DMS53 treated with DMSO at 0.1 percent for 48 hours (cell line): ENCODE measurements around the gene CRLF3.
"Not testable (repeated sequence)": the region's sequence is repeated elsewhere in the genome, so short reads cannot be mapped to it uniquely, and the experiment has no call there.

ENCODE experiments used
- DNase-seq: peaks from one replicate; lab custom pipeline; 2025; ENCODE audit not compliant: unreplicated experiment; lab: John Stamatoyannopoulos, UW

The CRLF3 gene

DNA sequence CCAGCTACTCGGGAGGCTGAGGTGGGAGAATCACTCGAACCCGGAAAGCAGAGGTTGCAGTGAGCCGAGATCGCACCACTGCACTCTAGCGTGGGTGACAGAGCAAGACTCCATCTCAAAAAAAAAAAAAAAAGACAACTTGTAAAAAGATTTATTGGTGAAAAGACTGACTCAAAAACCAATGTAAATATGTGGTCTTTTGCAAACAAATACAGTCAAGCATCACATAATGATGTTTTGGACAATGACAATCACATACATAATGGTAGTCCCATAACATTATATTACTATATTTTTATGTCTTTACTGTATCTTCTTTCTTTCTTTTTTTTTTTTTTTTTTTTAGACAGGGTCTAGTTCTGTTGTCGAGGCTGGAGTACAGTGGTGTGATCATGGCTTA is 8.3 kb downstream of the CRLF3 start:
- no peak for DNase-seq

DNA sequence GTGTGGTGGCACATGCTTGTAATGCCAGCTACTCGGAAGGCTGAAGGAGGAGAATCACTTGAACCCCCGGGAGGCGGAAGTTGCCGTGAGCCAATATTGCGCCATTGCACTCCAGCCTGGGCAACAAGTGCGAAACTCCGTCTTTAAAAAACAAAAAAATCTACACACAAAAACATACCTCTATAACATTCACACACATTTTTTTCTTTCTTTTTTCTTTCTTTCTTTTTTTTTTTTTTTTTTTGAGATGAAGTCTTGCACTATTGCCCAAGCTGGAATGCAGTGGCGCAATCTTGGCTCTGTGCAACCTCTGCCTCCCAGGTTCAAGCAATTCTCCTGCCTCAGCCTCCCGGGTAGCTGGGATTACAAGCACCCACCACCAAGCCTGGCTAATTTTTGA is 9.6 kb downstream of the CRLF3 start:
- DNase-seq: not testable (repeated sequence)

DNA sequence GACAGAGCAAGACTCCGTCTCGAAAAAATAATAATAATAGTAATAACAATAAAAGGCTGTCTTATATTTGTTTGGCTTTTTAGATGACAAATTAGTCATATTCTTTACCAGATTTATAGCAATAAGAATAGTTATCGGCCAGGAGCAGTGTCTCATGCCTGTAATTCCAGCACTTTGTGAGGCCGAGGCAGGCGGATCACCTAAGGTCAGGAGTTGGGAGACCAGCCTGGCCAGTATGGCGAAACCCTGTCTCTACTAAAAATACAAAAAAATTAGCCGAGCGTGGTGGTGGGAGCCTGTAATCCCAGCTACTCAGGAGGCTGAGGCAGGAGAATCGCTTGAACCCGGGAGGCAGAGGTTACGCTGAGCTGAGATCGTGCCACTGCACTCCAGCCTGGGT is 10.3 kb downstream of the CRLF3 start:
- DNase-seq: not testable (repeated sequence)

DNA sequence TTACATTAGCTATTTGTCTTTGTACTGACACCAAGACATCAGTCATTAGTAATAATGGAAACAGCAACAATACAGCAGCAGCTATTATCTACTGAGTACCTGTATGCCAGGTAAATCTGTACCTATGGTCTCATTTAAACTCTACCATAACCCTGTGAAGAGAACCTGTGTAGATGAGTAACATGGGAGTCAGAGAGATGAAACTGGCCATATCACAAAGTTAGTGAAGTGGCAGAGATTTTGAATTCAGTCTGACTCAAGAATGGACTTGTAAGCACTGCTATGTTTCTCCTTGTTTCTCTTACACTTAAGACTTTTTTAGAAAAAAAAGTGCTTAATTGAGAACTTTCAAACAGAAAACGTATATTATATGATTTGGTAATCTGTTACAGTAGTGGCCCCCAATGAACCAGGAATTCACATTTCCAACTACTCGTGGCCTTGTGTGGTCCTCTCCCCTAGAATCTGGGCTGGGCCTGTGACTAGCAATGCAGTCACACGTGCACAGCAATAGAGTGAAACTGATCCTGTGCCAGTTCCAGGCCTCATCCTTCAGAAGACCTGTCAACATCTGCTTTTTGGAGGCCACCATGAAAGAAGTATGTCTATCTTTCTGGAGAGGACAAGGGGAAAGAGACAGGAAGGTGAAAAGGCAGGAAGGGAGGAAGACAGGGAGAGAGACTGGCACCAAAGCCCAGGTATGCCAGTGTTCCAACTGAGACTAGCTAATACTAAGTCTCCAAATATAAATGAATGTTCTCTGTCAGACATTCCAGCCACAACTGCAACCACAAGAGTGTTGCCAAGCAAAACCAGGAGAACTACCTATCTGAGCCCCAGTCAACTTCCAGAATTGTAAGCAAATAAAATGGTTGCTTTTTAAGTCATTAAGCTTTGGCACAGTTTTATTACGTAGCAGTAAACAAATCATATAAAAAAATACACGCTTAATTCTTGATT is 12.0 kb downstream of the CRLF3 start:
- DNase-seq: no peak

DNA sequence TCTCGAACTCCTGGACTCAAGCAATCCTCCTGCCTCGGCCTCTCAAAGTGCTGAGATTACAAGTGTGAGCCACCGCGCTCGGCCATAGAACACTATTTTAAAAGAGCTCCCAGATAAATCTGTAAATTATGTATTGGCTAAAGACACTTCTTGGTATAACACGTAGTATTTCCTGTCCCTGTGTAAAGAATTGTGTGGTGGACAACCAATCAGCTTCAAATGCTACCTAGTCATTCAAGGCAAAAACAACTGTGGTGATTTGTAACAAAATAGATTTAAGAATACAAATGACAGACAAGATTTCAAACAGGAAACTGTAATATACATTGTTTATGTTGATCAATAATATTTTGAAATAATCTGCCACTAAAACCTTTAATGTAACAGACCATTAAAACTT is 14.6 kb downstream of the CRLF3 start:
- no peak for DNase-seq

DNA sequence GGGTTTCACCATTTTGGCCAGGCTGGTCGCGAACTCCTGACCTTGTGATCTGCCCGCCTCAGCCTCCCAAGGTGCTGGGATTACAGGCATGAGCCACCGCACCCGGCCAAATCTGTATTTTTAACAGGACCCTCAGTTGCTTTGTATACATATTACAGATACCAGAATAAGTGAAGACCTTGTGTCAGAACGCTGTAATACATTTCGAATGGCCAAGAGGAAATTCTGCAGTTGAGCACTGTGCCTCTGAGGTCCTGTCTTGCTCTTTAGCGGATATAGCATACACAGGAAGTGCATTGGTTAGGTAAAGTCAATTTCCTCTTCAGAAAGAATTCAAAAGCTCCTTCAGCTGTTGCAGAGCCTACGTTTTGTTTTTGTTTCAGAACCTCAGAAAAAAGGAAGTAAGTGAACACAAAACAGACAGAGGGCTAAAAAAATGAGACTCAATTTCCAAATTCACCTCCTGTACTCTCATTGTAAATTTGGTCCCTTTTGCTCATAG is 15.7 kb downstream of the CRLF3 start:
- no peak for DNase-seq

DNA sequence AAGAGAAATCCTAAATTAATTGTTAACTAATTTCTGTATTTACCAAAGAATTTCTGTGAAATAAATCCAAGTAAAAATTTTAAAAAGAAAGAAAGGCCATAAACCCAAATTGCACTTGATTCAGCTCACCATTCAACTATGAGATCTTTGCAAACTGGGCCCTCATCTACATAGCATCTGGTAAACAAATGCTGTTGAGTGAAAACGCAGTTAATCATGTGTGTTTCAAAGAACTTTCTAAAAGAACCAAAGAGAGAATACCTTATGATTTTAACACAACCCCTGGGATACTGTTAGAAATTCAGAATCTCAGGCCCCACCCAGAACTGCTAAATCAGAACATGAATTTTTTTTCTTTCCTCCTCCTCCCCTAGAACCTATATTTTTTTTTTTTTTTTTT is 16.6 kb downstream of the CRLF3 start:
- no peak for DNase-seq

DNA sequence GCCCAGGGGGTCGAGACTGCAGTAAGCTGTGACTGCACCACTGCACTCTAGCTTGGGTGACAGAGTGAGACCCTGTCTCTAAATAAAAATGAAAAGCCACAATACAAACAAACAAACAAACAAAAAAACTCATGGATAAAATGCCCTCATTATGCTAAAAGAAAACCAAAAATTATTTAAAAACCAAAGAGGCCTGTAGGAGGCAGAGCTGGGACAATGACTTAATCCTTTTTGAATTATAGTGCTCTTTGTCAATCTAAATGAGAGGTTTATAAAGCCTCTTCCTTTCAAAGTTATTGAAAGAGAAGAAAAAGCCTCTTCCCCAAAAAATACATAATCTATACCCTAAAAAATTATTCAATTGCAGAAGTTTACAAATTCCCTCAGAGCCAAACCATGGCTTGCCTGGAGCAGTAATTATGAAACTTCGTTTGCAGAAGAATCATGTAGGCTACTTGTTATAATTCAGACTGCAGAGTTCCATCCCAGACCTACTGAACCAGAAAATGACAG is 18.5 kb downstream of the CRLF3 start:
- DNase-seq: no peak

DNA sequence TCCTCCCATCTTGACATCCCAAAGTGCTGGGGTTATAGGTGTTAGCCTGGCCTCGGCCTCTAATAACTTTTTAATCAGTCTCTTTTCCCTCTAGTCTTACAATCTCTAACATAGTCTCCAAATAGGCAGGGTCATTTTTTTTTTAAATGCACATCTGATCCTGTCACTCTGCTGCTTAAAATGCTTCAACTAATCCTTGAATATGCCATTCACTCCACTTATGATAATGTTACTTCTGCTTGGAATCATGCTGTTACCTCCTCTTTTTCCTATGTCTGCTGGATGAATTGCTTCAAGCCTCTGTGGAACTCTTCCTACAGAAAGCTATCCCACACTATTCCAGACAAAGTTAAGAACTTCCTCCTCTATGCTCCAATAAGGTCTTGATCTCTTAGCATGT is 22.8 kb downstream of the CRLF3 start:
- DNase-seq: no peak

DNA sequence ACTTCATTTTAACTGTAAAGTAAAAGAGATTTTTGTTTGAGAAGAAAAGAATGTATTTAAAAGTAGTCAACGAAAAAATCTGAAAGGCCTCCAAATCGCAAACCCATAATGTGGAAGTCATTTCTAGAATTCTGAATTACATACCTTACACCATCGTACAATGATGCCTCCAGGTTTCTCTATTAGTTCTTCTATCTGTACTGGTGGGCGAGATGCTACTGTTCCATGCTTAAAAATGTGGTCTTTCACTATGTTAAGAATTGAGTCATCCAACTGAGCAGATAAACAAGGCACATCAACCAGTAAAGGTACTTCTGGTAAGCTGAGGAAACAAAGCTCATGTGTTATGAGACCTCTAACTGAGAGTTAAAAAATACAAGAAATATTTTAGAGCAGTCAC is 28.5 kb downstream of the CRLF3 start:
- no peak for DNase-seq

DNA sequence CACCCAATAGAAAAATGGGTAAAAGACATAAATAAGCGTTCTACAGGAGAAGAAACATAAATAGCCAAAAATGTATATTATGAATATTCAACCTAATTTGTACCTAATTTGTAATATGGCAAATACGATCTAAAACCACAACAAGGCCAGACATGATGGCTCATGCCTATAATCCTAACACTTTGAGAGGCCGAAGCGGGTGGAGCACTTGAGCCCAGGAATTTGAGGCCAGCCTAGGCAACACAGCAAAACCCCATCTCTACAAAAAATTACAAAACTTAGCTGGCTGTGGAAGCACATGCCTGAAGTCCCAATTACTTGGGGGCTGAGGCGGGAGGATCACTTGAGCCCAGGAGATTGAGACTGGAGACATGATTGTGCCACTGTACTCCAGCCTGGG is 30.1 kb downstream of the CRLF3 start:
- no peak for DNase-seq

DNA sequence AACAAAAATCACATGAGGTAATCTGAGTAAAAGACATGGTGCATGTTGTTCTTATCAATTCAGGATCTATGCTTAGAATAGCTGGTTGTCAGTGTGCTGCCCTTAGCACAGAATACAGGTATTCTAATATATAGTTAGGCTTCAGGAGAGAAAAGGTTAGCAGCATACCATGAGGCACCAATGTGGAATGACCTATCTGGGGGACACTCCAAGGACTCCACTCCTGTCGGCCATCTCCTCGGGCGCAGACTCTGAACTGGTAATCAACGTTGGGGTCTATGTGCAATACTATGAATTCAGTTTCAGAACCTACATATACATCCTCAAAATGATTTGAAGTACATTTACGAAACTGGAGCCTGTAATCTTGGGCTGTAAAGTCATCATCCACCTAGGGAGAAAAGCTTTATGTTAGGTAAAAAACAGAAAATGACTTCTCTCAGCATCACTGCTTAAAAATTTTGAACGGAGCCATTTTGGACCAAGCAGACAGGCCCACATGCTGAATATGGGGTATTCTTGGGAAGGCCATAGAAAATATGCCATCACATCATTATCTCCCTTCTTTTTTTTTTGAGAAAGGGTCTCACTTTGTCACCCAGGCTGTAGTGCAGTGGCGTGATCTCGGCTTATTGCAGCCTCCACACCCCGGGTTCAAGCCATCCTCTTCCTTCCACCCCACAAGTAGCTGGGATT is 31.1 kb downstream of the CRLF3 start:
- DNase-seq: no peak

DNA sequence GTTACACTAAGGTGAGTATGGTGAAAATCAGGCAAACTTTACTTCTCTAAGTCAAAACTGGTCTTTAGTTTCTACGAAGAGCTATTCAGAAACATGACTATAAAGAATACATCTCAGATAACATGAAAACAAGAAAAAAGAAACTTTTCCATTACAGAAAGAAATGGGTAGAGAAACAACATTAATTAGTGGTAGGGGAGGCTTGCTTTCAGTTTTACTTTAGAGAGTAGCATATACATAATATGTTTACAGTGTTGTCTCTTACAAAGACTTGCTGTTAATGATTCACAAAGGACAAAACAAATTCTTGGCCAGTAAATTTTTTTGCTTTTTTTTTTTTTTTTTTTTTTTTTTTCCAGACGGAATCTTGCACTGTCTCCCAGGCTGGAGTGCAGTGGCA is 34.2 kb downstream of the CRLF3 start:
- DNase-seq: no peak

DNA sequence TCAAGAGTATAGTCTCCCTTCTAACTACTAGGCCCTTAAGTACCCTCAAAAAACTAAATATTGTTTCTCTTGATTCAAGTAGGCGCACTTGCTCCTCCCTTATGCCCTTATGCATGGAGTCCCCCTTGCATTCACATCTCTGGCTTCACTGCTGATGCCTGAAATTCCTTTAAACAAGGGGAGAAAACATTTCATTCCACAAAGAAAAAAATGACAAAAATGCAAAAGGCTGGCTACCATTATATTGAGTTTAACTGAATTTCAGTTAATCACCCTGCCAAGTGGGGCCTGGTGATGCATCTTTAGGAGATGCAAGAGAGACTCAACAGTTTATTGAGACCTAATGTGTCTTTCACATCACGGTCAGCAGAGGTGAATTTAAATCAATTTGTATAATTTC is 35.6 kb downstream of the CRLF3 start:
- DNase-seq: no peak

DNA sequence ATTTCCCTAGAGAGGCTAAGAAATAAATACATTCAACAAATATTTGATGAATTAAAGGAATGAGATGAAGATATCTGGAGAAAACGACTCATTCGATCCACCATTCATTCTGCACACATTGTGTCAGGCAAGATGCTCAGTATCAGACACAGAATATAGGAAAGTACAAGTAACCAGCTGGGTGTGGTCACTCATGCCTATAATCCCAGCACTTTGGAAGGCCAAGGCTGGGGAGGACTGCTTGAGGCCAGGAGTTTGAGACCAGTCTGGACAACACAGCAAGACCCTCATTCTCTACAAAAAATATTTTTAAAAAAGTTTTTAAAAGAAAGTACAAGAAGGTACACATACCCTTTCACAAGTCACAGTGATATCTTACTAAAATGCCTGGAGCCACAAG is 42.3 kb downstream of the CRLF3 start:
- DNase-seq: no peak

DNA sequence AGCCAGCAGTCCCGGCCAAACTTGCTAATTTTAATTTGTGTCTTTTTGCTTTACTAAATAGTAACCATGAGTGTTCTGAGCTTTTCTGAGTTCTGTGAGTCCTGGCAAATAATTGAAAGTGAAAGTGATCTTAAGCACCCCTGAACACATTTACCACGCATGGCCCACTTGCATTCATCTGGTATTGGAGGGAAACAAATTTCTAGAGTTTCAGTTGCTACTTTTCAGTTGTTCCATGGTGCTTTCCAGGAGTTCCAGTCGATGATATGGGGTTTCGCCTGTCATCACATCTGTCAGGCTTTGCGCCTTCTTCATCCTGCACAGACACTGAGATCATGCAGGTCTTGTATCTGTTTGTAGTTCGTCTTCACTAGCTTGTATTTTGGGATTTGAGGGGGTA is 44.1 kb downstream of the CRLF3 start:
- no peak for DNase-seq

DNA sequence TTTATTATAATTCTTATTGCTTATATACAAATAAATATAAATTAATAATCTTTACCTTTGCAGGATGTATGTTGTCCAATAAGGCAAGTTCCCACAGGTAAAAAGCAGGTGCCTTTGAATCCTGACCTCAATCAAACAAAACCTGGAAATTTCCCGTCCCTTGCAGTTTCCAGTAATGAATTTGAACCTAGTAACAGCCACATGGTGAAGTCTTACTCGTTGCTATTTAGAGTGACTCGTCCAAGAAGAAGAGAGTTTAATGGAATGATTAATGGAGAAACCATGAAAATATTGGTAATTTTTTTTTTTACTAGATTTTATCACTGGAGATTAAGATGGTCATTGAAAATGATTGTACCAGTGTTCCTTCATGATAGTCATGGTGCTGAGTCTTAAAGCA is 55.7 kb downstream of the CRLF3 start:
- DNase-seq: not testable (repeated sequence)

DNA sequence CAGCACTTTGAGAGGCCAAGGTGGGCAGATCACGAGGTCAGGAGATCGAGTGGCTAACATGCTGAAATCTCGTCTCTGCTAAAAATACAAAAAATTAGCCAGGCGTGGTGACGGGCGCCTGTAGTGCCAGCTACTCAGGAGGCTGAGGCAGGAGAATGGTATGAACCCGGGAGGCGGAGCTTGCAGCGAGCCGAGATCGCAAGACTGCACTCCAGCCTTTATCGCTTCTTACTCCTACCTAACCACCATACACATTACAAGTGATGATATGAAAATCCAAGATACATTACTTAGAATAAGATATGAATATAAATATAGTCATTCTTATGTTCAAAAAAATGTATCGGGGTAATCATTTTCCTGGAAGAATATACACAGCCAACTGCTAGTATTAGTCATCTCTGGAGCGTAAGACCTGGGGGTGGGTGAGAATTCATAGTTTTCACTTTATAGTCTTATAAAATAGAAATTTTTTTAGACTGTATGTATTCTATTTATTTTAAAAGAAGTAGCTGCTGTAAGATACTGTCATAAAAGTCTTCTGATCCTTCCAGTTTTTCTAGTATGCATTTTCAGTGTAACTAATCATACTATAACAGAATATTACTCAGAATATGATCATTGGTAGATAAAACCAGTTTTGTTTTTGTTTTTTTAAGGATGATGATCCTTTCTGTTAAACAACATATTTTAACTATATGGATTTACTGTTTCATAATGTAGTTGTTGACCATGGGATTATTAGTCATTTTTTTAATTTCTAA is 56.7 kb downstream of the CRLF3 start:
- not testable (repeated sequence) for DNase-seq

DNA sequence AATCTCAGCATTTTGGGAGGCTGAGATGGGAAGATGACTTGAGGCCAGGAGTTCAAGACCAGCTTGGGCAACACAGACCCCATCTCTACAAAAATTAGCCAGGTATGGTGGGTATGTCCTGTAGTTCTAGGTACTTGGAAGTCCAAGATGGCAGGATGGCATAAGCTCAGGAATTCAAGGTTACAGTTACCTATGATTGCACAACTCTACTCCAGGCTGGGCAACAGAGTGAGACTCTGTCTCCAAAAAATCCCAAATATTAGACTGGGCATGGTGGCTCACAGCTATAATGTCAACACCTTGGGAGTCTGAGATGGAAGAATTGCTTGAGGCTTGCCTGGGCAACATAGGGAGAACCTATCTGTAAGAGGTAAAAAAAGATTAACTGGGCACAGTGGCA is 63.4 kb downstream of the CRLF3 start:
- DNase-seq: no peak

DNA sequence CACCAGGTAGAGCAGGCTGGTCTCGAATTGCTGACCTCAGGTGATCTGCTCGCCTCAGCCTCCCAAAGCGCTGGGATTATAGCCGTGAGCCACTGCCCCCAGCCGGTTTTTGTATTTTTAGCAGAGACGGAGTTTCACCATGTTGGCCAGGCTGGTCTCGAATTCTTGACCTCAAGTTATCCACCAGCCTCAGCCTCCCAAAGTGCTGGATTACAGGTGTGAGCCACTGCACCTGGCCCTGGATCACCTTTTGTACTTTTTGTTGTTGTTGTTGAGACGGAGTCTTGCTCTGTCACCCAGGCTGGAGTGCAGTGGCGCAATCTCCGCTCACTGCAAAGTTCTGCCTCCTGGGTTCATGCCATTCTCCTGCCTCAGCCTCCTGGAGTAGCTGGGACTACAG is 71.2 kb downstream of the CRLF3 start:
- not testable (repeated sequence) for DNase-seq

DNA sequence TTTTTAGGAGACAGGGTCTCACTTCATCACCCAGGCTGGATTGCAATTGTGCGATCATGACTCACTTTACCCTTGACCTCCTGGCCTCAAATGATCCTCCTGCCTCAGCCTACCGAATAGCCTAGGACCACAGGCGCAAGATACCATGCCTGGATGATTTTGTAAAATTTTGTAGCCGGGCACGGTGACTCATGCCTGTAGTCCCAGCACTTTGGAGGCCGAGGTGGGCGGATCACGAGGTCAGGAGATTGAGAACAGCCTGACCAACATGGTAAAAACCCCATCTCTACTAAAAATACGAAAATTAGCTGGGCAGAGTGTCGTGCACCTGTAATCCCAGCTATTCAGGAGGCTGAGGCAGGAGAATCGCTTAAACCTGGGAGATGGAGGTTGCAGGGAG is 73.5 kb downstream of the CRLF3 start:
- not testable (repeated sequence) for DNase-seq
